HCT116 (cell line): ENCODE results near the gene SLC44A5.

Source experiments
- POLR2AphosphoS5 ChIP-seq: IDR thresholded peaks from 2 replicates; pipeline ENCODE4 v1.6.1; 2011; ENCODE audit warnings: mild to moderate bottlenecking, low read depth, low read length, moderate library complexity
- TF ChIP-seq, protein P1 (sequence below), 3 experiments: fragments of 200-600 bp in 1 of 3; sonication (generic) in 1 of 3; IDR thresholded peaks in 2 of 3; conservative IDR thresholded peaks in 1 of 3; 2 replicates each; pipeline ENCODE4 v1.5.1; 2012 to 2017; ENCODE audit warnings: low read depth in 2 of 3, low read length in 2 of 3, antibody characterized with exemption in 1 of 3, borderline replicate concordance in 1 of 3, control low read depth in 1 of 3, mild to moderate bottlenecking in 1 of 3, mixed read lengths in 1 of 3, mixed run types in 1 of 3, moderate library complexity in 1 of 3; ENCODE audit not compliant: insufficient read depth in 1 of 3
- TF ChIP-seq, protein P2 (sequence below): IDR thresholded peaks from 2 replicates; pipeline ENCODE4 v1.6.1; 2012; ENCODE audit warnings: low read depth

DNA sequence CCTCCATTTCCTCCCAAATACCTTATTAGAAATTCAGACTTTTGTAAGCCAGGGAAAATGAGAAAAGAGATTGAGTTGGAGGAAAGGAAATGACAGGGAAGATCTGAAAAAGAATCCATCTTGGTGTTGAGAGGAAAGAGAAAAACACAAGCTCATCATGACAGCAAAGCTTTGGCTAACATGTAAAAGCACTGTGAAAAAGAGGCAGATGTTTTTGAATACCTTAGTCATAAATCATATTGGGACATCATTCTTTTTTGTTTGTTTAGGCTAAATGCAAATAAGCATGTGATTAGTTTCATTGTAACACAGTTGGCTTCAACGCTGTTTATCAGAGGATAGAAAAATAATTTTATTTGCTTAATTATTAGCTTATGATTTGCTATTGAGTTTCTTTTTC lies 412.2 kb downstream of the SLC44A5 start:
- TF ChIP-seq, protein P1, sequence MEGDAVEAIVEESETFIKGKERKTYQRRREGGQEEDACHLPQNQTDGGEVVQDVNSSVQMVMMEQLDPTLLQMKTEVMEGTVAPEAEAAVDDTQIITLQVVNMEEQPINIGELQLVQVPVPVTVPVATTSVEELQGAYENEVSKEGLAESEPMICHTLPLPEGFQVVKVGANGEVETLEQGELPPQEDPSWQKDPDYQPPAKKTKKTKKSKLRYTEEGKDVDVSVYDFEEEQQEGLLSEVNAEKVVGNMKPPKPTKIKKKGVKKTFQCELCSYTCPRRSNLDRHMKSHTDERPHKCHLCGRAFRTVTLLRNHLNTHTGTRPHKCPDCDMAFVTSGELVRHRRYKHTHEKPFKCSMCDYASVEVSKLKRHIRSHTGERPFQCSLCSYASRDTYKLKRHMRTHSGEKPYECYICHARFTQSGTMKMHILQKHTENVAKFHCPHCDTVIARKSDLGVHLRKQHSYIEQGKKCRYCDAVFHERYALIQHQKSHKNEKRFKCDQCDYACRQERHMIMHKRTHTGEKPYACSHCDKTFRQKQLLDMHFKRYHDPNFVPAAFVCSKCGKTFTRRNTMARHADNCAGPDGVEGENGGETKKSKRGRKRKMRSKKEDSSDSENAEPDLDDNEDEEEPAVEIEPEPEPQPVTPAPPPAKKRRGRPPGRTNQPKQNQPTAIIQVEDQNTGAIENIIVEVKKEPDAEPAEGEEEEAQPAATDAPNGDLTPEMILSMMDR (IDR thresholded peaks at IDR 0.05 in 2 of 3, conservative IDR thresholded peaks at IDR 0.05 in 1 of 3; ENCODE audit: borderline replicate concordance in 1 of 3, insufficient read depth in 1 of 3, low read depth in 2 of 3, low read length in 2 of 3), result no peak
- TF ChIP-seq, protein P2, sequence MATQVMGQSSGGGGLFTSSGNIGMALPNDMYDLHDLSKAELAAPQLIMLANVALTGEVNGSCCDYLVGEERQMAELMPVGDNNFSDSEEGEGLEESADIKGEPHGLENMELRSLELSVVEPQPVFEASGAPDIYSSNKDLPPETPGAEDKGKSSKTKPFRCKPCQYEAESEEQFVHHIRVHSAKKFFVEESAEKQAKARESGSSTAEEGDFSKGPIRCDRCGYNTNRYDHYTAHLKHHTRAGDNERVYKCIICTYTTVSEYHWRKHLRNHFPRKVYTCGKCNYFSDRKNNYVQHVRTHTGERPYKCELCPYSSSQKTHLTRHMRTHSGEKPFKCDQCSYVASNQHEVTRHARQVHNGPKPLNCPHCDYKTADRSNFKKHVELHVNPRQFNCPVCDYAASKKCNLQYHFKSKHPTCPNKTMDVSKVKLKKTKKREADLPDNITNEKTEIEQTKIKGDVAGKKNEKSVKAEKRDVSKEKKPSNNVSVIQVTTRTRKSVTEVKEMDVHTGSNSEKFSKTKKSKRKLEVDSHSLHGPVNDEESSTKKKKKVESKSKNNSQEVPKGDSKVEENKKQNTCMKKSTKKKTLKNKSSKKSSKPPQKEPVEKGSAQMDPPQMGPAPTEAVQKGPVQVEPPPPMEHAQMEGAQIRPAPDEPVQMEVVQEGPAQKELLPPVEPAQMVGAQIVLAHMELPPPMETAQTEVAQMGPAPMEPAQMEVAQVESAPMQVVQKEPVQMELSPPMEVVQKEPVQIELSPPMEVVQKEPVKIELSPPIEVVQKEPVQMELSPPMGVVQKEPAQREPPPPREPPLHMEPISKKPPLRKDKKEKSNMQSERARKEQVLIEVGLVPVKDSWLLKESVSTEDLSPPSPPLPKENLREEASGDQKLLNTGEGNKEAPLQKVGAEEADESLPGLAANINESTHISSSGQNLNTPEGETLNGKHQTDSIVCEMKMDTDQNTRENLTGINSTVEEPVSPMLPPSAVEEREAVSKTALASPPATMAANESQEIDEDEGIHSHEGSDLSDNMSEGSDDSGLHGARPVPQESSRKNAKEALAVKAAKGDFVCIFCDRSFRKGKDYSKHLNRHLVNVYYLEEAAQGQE, result no peak
- TF ChIP-seq POLR2AphosphoS5, result no peak
